A375 (cell line): ENCODE measurements around the gene COL21A1. TPM values are rescaled to one million over a fixed set of nuclear protein-coding genes. Genes with fewer than 3 reads are reported as not detected.

Experiments used
- small RNA-seq: library from RNA; depleted of rRNA; stranded (forward); fragments of <200 nt; gene quantifications from one replicate; pipeline ENCODE3, GENCODE V24; 2014
- total RNA-seq: library from RNA; depleted of rRNA; stranded (reverse); fragments of >200 nt; shearing (Covaris generic); gene quantifications from 2 replicates; pipeline ENCODE4 v1.2.3, GENCODE V29; 2014; rRNA removed

Gene COL21A1
- 0.13 and 0.53 TPM in 2 replicates for total RNA-seq

GRCh38 chr6:56246881-56247653 is at the start of gene COL21A1:
Gene COL21A1 (minus strand): TSS chr6:56247580. CDS start chr6:56182618, 64,962 bp downstream.

Small RNA genes lying within 50 kb of the gene (small RNA-seq; reads per million reads assigned to genes)
- not detected for gene DHFRP6
